ENCODE measurements around the gene TSR3.

The TSR3 gene

GRCh38 chr16:1377406-1378010 lies 25.8 kb upstream of the TSR3 start:
- no peak for DNase-seq

GRCh38 chr16:1375741-1376410 lies 24.2 kb upstream of the TSR3 start:
- DNase-seq, result no peak

- no peak for DNase-seq
These were observed 23.6 kb upstream of the TSR3 start for GRCh38 chr16:1375298-1375640.

GRCh38 chr16:1374418-1375297 lies 23.0 kb upstream of the TSR3 start:
- DNase-seq, result no peak

GRCh38 chr16:1372292-1372950 lies 20.7 kb upstream of the TSR3 start:
- no peak for DNase-seq

GRCh38 chr16:1371054-1371978 lies 19.6 kb upstream of the TSR3 start:
- DNase-seq, result no peak

GRCh38 chr16:1367486-1368174 lies 16.0 kb upstream of the TSR3 start:
- no peak for DNase-seq

- DNase-seq, result no peak
These were observed 15.1 kb upstream of the TSR3 start for GRCh38 chr16:1366712-1367299.

GRCh38 chr16:1366060-1366711 lies 14.5 kb upstream of the TSR3 start:
- DNase-seq, result no peak

- no peak for DNase-seq
These were observed 12.8 kb upstream of the TSR3 start for GRCh38 chr16:1364510-1364909.

- peak; percentile 14 for DNase-seq
These were observed 11.9 kb upstream of the TSR3 start for GRCh38 chr16:1363501-1364041.

GRCh38 chr16:1362807-1363206 lies 11.1 kb upstream of the TSR3 start:
- DNase-seq, result no peak

- no peak for DNase-seq
These were observed 10.1 kb upstream of the TSR3 start for GRCh38 chr16:1361685-1362360.

GRCh38 chr16:1357906-1358566 lies 6.4 kb upstream of the TSR3 start:
- DNase-seq, result no peak

GRCh38 chr16:1356061-1356900 lies 4.6 kb upstream of the TSR3 start:
- no peak for DNase-seq

GRCh38 chr16:1355591-1355990 lies 3.9 kb upstream of the TSR3 start:
- DNase-seq, result no peak

GRCh38 chr16:1354815-1355540 lies 3.3 kb upstream of the TSR3 start:
- no peak for DNase-seq

- DNase-seq, result no peak
These were observed 480 bp downstream of the TSR3 start for GRCh38 chr16:1351215-1351581.
